Hepatocyte (in vitro differentiated cells): ENCODE measurements around the gene HIBADH.

ENCODE experiments used
- EZH2 ChIP-seq: fragments of 200-600 bp; sonication (generic); IDR thresholded peaks from 2 replicates; pipeline ENCODE4 v1.6.1; 2016; ENCODE audit warnings: antibody characterized with exemption, mild to moderate bottlenecking, borderline replicate concordance
- TF ChIP-seq, protein P1 (sequence below): fragments of 200-600 bp; sonication (generic); IDR thresholded peaks from 2 replicates; pipeline ENCODE4 v1.5.1; 2016; ENCODE audit warnings: antibody characterized with exemption, mild to moderate bottlenecking; ENCODE audit not compliant: poor library complexity

DNA sequence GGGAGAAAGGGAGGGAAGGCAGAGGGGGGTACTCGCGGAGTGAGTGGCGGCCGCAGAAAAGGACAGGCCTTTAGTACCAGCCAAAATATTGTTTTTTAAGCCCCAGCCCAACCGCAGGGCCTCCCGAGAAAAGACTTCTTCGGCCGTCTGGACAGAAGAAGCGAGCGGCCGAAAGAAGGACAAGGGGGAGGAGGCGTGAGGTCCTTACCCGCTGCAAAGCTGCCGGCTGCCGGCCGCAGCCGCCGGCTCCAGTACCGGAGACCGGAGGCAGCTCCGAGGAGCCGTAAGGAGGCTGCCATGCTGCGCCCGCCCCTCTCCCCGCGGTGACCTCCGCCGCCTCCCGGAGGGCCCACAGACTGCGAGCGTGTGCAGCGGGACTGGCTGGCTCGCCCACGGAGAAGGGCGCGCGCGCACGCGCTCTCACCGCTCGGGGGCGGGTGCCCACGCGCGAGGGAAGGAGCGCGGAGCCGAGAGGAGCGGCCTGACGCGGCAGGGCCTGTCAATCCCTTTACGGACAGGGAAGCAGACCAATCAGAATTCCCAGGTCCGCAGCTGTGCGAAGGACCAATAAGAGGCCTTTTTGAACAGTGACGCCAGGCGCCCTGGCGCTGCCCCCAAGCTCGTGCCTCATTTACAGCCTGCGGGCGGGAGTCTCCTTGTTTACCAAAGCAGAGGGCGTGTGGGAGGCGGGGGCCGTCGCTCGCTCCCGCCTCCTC lies at the start of gene HIBADH:
- no peak for TF ChIP-seq EZH2
- TF ChIP-seq, protein P1, sequence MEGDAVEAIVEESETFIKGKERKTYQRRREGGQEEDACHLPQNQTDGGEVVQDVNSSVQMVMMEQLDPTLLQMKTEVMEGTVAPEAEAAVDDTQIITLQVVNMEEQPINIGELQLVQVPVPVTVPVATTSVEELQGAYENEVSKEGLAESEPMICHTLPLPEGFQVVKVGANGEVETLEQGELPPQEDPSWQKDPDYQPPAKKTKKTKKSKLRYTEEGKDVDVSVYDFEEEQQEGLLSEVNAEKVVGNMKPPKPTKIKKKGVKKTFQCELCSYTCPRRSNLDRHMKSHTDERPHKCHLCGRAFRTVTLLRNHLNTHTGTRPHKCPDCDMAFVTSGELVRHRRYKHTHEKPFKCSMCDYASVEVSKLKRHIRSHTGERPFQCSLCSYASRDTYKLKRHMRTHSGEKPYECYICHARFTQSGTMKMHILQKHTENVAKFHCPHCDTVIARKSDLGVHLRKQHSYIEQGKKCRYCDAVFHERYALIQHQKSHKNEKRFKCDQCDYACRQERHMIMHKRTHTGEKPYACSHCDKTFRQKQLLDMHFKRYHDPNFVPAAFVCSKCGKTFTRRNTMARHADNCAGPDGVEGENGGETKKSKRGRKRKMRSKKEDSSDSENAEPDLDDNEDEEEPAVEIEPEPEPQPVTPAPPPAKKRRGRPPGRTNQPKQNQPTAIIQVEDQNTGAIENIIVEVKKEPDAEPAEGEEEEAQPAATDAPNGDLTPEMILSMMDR, result peak; percentile 1
